Loucy (cell line): ENCODE measurements around the gene FAF1.

Source experiments
- H2AFZ ChIP-seq: fragments of 200-600 bp; sonication (generic); 2 replicates; pipeline ENCODE4 v1.6.0; 2016; ENCODE audit warnings: antibody characterized with exemption, mild to moderate bottlenecking, low read length, moderate library complexity
- H3F3A ChIP-seq: fragments of 200-600 bp; 2 replicates; pipeline ENCODE4 v1.6.0; 2016; ENCODE audit warnings: antibody characterized with exemption, low read depth, mild to moderate bottlenecking
- H3K27me3 ChIP-seq: fragments of 200-600 bp; sonication (generic); 2 replicates; pipeline ENCODE4 v1.6.1; 2014; ENCODE audit warnings: low read length, mild to moderate bottlenecking; ENCODE audit not compliant: insufficient read depth, poor library complexity, severe bottlenecking
- H3K36me3 ChIP-seq: fragments of 200-600 bp; sonication (generic); 2 replicates; pipeline ENCODE4 v1.6.1; 2016; ENCODE audit warnings: low read length; ENCODE audit not compliant: insufficient read depth
- H3K4me1 ChIP-seq: fragments of 200-600 bp; sonication (generic); 2 replicates; pipeline ENCODE4 v1.5.1; 2014; ENCODE audit warnings: low read length, mild to moderate bottlenecking; ENCODE audit not compliant: insufficient read depth, poor library complexity, severe bottlenecking
- H3K4me2 ChIP-seq: fragments of 200-600 bp; sonication (generic); 2 replicates; pipeline ENCODE4 v1.6.0; 2014; ENCODE audit warnings: antibody characterized with exemption, low read length, low read depth, mild to moderate bottlenecking; ENCODE audit not compliant: poor library complexity, severe bottlenecking
- H3K4me3 ChIP-seq: fragments of 200-600 bp; sonication (generic); 2 replicates; pipeline ENCODE4 v1.5.1; 2014; ENCODE audit warnings: low read length, mild to moderate bottlenecking, mixed read lengths; ENCODE audit not compliant: poor library complexity, severe bottlenecking
- H3K79me2 ChIP-seq: fragments of 200-600 bp; sonication (generic); 2 replicates; pipeline ENCODE4 v1.6.1; 2014; ENCODE audit warnings: low read length; ENCODE audit not compliant: insufficient read depth
- H3K9ac ChIP-seq: fragments of 200-600 bp; sonication (generic); 2 replicates; pipeline ENCODE4 v1.6.0; 2014; ENCODE audit warnings: mild to moderate bottlenecking, low read depth, low read length, moderate library complexity; ENCODE audit not compliant: poor library complexity, severe bottlenecking
- H3K9me2 ChIP-seq: fragments of 200-600 bp; sonication (generic); replicated peaks from 2 replicates; pipeline ENCODE4 v1.6.1; 2016; ENCODE audit warnings: low read depth, low read length, mixed read lengths
- H3K9me3 ChIP-seq: fragments of 200-600 bp; sonication (generic); 2 replicates; pipeline ENCODE4 v1.6.1; 2014; ENCODE audit warnings: mild to moderate bottlenecking, antibody characterized with exemption, low read length, low read depth; ENCODE audit not compliant: insufficient read depth
- H4K20me1 ChIP-seq: fragments of 200-600 bp; sonication (generic); 2 replicates; pipeline ENCODE4 v1.6.0; 2014; ENCODE audit warnings: antibody characterized with exemption, low read length, mild to moderate bottlenecking; ENCODE audit not compliant: insufficient read depth, poor library complexity, severe bottlenecking
- CTCF ChIP-seq: fragments of 200-600 bp; sonication (generic); conservative IDR thresholded peaks from 2 replicates; pipeline ENCODE4 v1.5.1; 2014; ENCODE audit warnings: mild to moderate bottlenecking, antibody characterized with exemption, low read length
- EZH2phosphoT487 ChIP-seq: fragments of 200-600 bp; IDR thresholded peaks from 2 replicates; pipeline ENCODE4 v1.6.1; 2018; ENCODE audit warnings: antibody characterized with exemption, mild to moderate bottlenecking, moderate library complexity, borderline replicate concordance

The FAF1 gene

GRCh38 chr1:50861772-50862171 is 98.3 kb downstream of the FAF1 start:
- Histone ChIP-seq H3F3A (no peaks in the 10 kb centered on the region; the same call in 1 of the 2 replicates), H3K4me1 (no peaks in the 10 kb centered on the region), H3K27me3 (no peaks in the 10 kb centered on the region), H3K4me3 (no peak overlapping the region), H3K9ac (no peak overlapping the region), H3K79me2 (peaks cover 69% of the 10 kb centered on the region), H3K36me3 (peaks cover 7% of the 10 kb centered on the region; the same call in 1 of the 2 replicates), H3K9me3 (peaks cover 21% of the 10 kb centered on the region), H3K9me2 (no peaks in the 10 kb centered on the region), H2AFZ (no peak overlapping the region), H3K4me2 (no peak overlapping the region), H4K20me1 (peaks cover 5% of the 10 kb centered on the region)
- no peak for TF ChIP-seq EZH2phosphoT487
- no peak for TF ChIP-seq CTCF

GRCh38 chr1:50860702-50861101 is 99.4 kb downstream of the FAF1 start:
- Histone ChIP-seq H3K36me3 (peaks cover 13% of the 10 kb centered on the region; the same call in 1 of the 2 replicates), H2AFZ (no peak overlapping the region), H4K20me1 (peaks cover 5% of the 10 kb centered on the region), H3F3A (no peaks in the 10 kb centered on the region; the same call in 1 of the 2 replicates), H3K79me2 (peaks cover 65% of the 10 kb centered on the region), H3K27me3 (no peaks in the 10 kb centered on the region), H3K9me2 (no peaks in the 10 kb centered on the region), H3K9me3 (peaks cover 21% of the 10 kb centered on the region), H3K4me2 (no peak overlapping the region), H3K9ac (no peak overlapping the region), H3K4me1 (no peaks in the 10 kb centered on the region), H3K4me3 (no peak overlapping the region)
- no peak for TF ChIP-seq EZH2phosphoT487
- TF ChIP-seq CTCF: no peak

- no peak for TF ChIP-seq CTCF
- TF ChIP-seq EZH2phosphoT487: no peak
- H3K36me3 ChIP-seq: peaks cover 13% of the 10 kb centered on the region; the same call in 1 of the 2 replicates
- H3K4me1 ChIP-seq: no peaks in the 10 kb centered on the region
- H3K9me2 ChIP-seq: no peaks in the 10 kb centered on the region
- peaks cover 65% of the 10 kb centered on the region for H3K79me2 ChIP-seq
- H3K27me3 ChIP-seq: no peaks in the 10 kb centered on the region
- H3F3A ChIP-seq: no peaks in the 10 kb centered on the region; the same call in 1 of the 2 replicates
- H3K9ac ChIP-seq: no peak overlapping the region
- H4K20me1 ChIP-seq: peaks cover 5% of the 10 kb centered on the region
- no peak overlapping the region for H3K4me3 ChIP-seq
- no peak overlapping the region for H3K4me2 ChIP-seq
- no peak overlapping the region for H2AFZ ChIP-seq
- H3K9me3 ChIP-seq: peaks cover 21% of the 10 kb centered on the region
Measured at GRCh38 chr1:50860256-50860655, 99.8 kb downstream of the FAF1 start.
